Measurements from ENCODE around the gene KCNN3.

GRCh38 chr1:154715385-154715784, 154.7 kb downstream of the KCNN3 start:
- no peak for TF ChIP-seq GLIS3 (CRISPR knock-in tag; IDR thresholded peaks at IDR 0.05)
- no peak for TF ChIP-seq ARNTL (CRISPR knock-in tag; IDR thresholded peaks at IDR 0.05; ENCODE audit: borderline replicate concordance, low read depth)
- TF ChIP-seq ZNF8 (CRISPR knock-in tag; IDR thresholded peaks at IDR 0.05) = no peak
- TF ChIP-seq BACH2 (CRISPR knock-in tag; IDR thresholded peaks at IDR 0.05; ENCODE audit: borderline replicate concordance) = no peak
- TF ChIP-seq ZC3H10 (CRISPR knock-in tag; IDR thresholded peaks at IDR 0.05) = no peak

Data from SK-N-SH treated with all-trans-retinoic acid at 6 μM for 48 hours (cell line).